Mononuclear cell (primary cell): ENCODE results near the gene MPHOSPH6. TPM values are rescaled to one million over a fixed set of nuclear protein-coding genes. Genes with fewer than 3 reads are reported as not detected.

Source experiments
- H3K27me3 ChIP-seq: 2 replicates; pipeline ENCODE4 v1.6.0; 2011; ENCODE audit warnings: low read length, control low read depth; ENCODE audit not compliant: insufficient read depth
- H3K4me1 ChIP-seq: 2 replicates; pipeline ENCODE4 v1.5.1; 2011; ENCODE audit warnings: mild to moderate bottlenecking, low read length, control low read depth; ENCODE audit not compliant: insufficient read depth
- H3K4me3 ChIP-seq: 2 replicates; pipeline ENCODE4 v1.5.1; 2011; ENCODE audit warnings: mild to moderate bottlenecking, low read length, moderate library complexity
- H3K9me3 ChIP-seq: 2 replicates; pipeline ENCODE4 v1.5.1; 2011; ENCODE audit warnings: low read depth, mild to moderate bottlenecking, control low read depth, low read length
- total RNA-seq: library from RNA; depleted of rRNA; stranded (reverse); fragments of >200 nt; gene quantifications from one replicate; pipeline ENCODE4 v1.2.3, GENCODE V29; 2012

Gene MPHOSPH6
- total RNA-seq, 1 donor, result 12.8 TPM

- Histone ChIP-seq H3K9me3 (no peaks in the 10 kb centered on the region), H3K4me3 (no peak overlapping the region), H3K4me1 (peaks cover 3% of the 10 kb centered on the region), H3K27me3 (no peaks in the 10 kb centered on the region)
Measured at GRCh38 chr16:82183004-82183397, 13.0 kb upstream of the MPHOSPH6 start.

- Histone ChIP-seq H3K4me1 (peaks cover 3% of the 10 kb centered on the region), H3K27me3 (peaks cover 3% of the 10 kb centered on the region), H3K9me3 (no peaks in the 10 kb centered on the region), H3K4me3 (no peak overlapping the region)
Measured at GRCh38 chr16:82182266-82183003, 12.4 kb upstream of the MPHOSPH6 start.

- peaks cover 3% of the 10 kb centered on the region for H3K4me1 ChIP-seq
- no peak overlapping the region for H3K4me3 ChIP-seq
Measured at GRCh38 chr16:82181461-82182185, 11.6 kb upstream of the MPHOSPH6 start.

DNA sequence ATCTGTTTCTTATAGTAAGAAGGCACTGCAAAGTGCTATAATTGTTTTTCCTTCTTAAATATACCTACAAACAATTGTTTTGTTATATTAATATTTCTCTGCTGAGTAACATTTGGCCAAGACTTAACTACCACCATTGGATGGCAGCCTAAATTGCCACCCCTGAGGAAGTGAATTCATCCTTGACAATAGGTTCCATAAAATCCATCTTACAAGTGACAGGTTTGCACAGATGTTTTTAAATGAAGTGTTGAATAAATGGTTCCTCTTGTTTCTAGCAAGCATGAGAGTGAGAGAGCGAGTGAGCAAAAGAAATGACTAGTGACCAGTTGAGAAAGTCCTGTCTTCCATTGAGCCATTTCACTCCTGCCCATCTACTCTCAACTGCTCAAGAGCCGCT is 8.3 kb upstream of the MPHOSPH6 start:
- Histone ChIP-seq H3K9me3 (no peaks in the 10 kb centered on the region), H3K4me3 (no peak overlapping the region), H3K27me3 (peaks cover 3% of the 10 kb centered on the region), H3K4me1 (no peaks in the 10 kb centered on the region)

More at GRCh38 chr16:82181461-82182185, 11.6 kb upstream of the MPHOSPH6 start:
- Histone ChIP-seq H3K27me3 (peaks cover 3% of the 10 kb centered on the region), H3K9me3 (no peaks in the 10 kb centered on the region)

DNA sequence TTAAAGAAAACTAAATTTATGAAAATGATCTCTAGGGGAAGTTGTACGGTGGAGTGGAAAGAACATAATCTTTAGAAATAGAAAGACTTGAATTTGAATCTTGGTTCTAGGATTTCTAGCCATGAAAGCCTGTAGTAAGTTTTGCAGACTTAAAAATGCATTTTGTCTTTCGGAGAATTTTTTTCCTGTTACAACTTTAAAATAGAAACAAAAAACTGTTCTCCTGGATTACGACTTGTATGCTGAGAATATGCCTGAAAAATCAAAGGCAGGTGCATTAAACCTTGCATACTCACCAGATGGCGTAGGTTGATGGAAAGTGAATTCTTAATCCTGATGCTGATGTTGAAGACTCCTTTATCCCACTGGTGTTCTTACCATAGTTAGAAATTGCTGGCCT is 7.5 kb upstream of the MPHOSPH6 start:
- H3K27me3 ChIP-seq, result peaks cover 6% of the 10 kb centered on the region
- H3K4me1 ChIP-seq, result no peaks in the 10 kb centered on the region
- no peaks in the 10 kb centered on the region for H3K9me3 ChIP-seq
- no peak overlapping the region for H3K4me3 ChIP-seq

DNA sequence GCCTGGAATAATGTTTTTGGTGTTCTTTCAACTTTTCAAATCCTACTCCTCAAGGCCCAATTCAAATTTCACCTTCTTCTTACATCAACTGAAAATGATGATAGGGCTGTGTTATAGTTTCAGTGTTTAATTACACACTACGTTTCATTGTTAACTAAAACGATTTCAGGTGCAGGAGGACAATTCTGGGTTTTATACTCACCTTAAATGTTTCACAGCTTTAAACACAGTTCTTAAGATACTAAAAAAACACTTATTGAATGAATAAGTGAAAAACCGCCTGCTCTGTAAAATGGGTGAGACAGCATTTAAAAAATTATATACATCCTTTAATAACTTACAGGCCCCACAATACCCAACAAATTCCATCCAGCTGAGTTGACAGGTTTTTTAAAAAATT is 6.2 kb upstream of the MPHOSPH6 start:
- Histone ChIP-seq H3K4me3 (no peak overlapping the region), H3K27me3 (peaks cover 20% of the 10 kb centered on the region), H3K9me3 (no peaks in the 10 kb centered on the region), H3K4me1 (no peaks in the 10 kb centered on the region)

DNA sequence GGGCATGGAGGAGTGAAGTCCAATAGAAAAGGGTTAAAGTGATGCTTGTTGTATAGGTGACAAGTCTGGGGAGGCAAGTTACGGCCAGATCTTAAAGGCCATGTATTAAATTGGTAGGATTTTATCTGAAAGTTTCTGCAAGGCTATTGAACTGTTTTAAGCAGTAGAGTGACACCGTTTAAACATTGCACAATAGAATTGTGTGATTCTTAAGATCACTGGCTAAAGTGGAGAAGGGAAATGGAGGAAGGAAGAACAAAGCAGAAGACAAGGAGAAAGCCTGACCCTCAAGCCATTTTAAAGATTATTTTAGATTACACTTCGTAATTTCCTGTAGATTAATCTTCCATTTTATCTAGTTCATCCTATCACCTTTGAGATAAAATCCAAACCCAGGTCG is 5.6 kb upstream of the MPHOSPH6 start:
- Histone ChIP-seq H3K27me3 (peaks cover 23% of the 10 kb centered on the region), H3K4me1 (peaks cover 1% of the 10 kb centered on the region), H3K4me3 (no peak overlapping the region)

DNA sequence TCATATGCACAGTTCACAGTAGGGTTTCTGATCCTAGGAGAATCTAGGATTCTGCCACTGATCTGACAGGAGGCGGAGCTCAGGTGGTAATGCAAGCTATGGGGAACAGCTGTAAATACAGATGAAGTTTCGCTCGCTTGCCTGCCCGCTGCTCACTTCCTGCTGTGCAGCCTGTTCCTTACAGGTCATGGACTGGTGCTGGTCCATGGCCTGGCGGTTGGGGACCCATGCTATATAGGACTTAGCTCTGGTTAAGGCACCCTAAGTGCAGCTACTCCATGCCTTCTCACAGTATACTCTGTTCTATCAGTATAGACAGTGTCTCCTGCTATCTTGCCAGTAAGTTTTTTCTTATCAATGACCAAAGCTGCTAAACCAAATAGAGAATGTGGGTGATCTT is 2.4 kb downstream of the MPHOSPH6 start:
- Histone ChIP-seq H3K4me1 (peaks cover 18% of the 10 kb centered on the region), H3K9me3 (no peaks in the 10 kb centered on the region), H3K27me3 (peaks cover 18% of the 10 kb centered on the region), H3K4me3 (no peak overlapping the region)

More for the DNA sequence above, 5.6 kb upstream of the MPHOSPH6 start:
- H3K9me3 ChIP-seq, result no peaks in the 10 kb centered on the region

- H3K4me1 ChIP-seq, result peaks cover 7% of the 10 kb centered on the region
- no peaks in the 10 kb centered on the region for H3K27me3 ChIP-seq
- no peaks in the 10 kb centered on the region for H3K9me3 ChIP-seq
- no peak overlapping the region for H3K4me3 ChIP-seq
Measured at GRCh38 chr16:82160226-82160625, 9.8 kb downstream of the MPHOSPH6 start.

GRCh38 chr16:82157836-82158235 is 12.2 kb downstream of the MPHOSPH6 start:
- Histone ChIP-seq H3K9me3 (no peaks in the 10 kb centered on the region), H3K27me3 (no peaks in the 10 kb centered on the region), H3K4me3 (no peak overlapping the region), H3K4me1 (peaks cover 7% of the 10 kb centered on the region)

GRCh38 chr16:82157534-82157812 is 12.6 kb downstream of the MPHOSPH6 start:
- Histone ChIP-seq H3K4me3 (no peak overlapping the region), H3K27me3 (no peaks in the 10 kb centered on the region), H3K9me3 (no peaks in the 10 kb centered on the region), H3K4me1 (peaks cover 7% of the 10 kb centered on the region)

- Histone ChIP-seq H3K4me1 (peaks cover 7% of the 10 kb centered on the region), H3K9me3 (no peaks in the 10 kb centered on the region), H3K4me3 (no peak overlapping the region), H3K27me3 (no peaks in the 10 kb centered on the region)
Measured at GRCh38 chr16:82156761-82157533, 13.1 kb downstream of the MPHOSPH6 start.

- no peak overlapping the region for H3K4me3 ChIP-seq
- H3K27me3 ChIP-seq, result no peaks in the 10 kb centered on the region
- no peaks in the 10 kb centered on the region for H3K9me3 ChIP-seq
- peaks cover 5% of the 10 kb centered on the region for H3K4me1 ChIP-seq
Measured at GRCh38 chr16:82152641-82153112, 17.3 kb downstream of the MPHOSPH6 start.

DNA sequence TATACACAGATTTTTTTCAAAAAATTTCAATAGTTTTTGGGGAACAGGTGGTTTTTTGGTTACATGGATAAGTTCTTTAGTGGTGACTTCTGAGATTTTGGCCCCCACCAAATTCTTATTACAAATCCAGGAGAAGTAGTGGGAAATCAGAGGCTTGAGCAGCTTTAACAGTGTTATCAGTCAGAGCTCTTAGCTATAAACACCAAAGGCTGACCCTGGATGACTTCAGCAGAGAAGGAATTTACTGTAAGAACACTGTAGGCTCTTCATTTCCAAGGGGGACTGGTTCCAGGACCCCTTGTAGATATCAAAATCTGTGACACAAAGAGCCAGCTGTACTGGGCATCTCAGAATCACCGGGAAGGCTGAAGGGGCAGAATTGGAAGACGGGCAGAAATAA is 17.8 kb downstream of the MPHOSPH6 start:
- Histone ChIP-seq H3K4me3 (no peak overlapping the region), H3K4me1 (peaks cover under 1% of the 10 kb centered on the region), H3K9me3 (no peaks in the 10 kb centered on the region), H3K27me3 (no peaks in the 10 kb centered on the region)

GRCh38 chr16:82150549-82150948 is 19.5 kb downstream of the MPHOSPH6 start:
- Histone ChIP-seq H3K9me3 (no peaks in the 10 kb centered on the region), H3K4me3 (no peak overlapping the region), H3K27me3 (no peaks in the 10 kb centered on the region), H3K4me1 (no peaks in the 10 kb centered on the region)
